UCSD-AML1 (cell line): ENCODE results near the gene SART3.
A peak's percentile ranks its signal among the peaks of the same experiment; 100 is the strongest.
"Not testable (repeated sequence)": the region's sequence is repeated elsewhere in the genome, so short reads cannot be mapped to it uniquely, and the experiment has no call there.

Experiments
- DNase-seq: peaks from one replicate; lab custom pipeline; 2025; ENCODE audit not compliant: unreplicated experiment; lab: John Stamatoyannopoulos, UW

Gene SART3

GRCh38 chr12:108582509-108582908 is 21.5 kb upstream of the SART3 start:
- DNase-seq = no peak

GRCh38 chr12:108581311-108582227 is 20.6 kb upstream of the SART3 start:
- no peak for DNase-seq

GRCh38 chr12:108580531-108580930 is 19.6 kb upstream of the SART3 start:
- no peak for DNase-seq

GRCh38 chr12:108578813-108579212 is 17.8 kb upstream of the SART3 start:
- no peak for DNase-seq

DNA sequence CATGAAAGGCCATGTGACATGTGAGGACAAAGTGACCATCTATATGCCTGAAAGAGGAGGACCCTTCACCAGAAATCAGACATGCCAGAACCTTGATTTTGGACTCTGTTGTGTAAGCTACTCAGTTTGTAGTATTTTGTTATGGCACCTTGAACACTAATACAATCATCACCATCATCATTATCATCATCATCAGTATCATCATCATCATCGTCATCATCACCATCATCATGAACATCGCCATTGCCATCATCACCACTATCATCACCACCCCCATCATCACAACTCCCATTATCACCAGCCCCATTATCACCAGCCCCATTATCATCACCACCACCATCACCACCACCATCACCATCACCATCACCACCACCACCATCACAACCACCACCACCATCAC is 17.3 kb upstream of the SART3 start:
- DNase-seq = no peak

- no peak for DNase-seq
These were observed 16.5 kb upstream of the SART3 start for GRCh38 chr12:108577458-108577857.

- DNase-seq = no peak
These were observed 15.8 kb upstream of the SART3 start for GRCh38 chr12:108576660-108577234.

GRCh38 chr12:108575199-108575912 is 14.4 kb upstream of the SART3 start:
- DNase-seq = no peak

GRCh38 chr12:108574276-108574675 is 13.3 kb upstream of the SART3 start:
- not testable (repeated sequence) for DNase-seq

- DNase-seq = no peak
These were observed 12.3 kb upstream of the SART3 start for GRCh38 chr12:108573317-108573716.

DNA sequence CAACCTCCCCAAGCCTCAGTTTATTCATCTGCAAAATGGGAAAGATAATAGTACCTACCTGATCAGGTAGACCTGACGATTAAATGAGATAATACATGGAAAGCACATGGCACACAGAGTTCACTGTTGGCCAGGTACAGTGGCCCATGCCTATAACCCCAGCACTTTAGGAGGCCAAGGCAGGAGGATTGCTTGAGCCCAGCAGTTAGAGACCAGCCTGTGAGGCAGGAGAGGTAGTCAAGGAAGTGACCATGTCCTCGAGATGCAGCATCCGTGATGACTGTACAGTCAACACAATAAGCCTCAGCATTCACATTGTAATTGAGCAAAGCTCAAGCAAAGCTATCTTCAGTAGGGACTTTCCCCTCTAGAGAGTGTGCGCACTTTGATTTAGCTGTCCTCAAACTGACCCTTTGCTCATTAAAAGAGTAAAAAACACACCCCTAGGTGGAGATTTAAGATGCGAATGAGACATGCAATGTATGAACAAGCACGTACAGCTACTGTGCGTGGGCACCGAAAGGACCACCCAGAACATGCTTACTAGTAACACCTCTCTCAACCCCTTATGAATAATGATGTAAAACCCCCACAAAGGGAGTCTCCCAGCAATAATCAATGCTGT is 11.3 kb upstream of the SART3 start:
- no peak for DNase-seq

- DNase-seq = no peak
These were observed 10.7 kb upstream of the SART3 start for GRCh38 chr12:108571609-108572165.

GRCh38 chr12:108570743-108571608 is 10.0 kb upstream of the SART3 start:
- no peak for DNase-seq

DNA sequence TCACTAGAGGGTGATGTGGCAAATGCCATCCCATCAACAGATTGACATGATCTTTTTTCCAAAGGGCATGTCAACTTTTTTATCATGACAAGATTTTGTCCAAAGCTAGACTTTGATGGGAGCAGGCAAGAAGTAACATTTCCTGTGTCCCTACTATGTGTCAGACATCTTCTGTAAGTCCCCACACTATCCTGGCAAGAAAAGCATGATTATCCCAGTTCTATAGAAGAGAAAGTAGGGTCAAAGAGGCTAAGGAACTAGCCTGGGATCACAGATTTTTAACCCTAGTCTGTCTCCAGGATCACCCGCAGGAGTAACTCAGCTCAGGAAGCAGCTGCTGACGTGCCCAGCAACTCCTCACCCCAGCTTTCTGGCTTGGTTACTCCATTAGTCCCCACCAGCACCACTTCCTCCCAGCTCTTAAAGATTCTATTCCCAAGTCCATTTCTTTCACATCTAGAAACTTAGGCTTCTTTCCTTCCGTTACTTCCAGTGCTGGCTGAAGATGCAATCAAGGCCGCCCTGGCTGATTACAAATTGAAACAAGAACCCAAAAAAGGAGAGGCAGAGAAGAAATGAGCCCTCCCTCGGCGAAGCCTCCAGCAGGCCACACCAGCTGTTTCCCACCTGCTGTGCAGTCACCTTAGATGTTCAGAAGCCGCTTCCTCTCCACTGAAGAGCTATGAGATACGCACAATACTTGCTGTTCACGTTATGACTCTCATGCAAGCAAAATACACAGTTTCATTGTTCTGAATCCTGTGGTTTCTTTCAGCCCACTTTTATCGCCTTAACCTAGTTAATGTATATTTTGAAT is 7.6 kb upstream of the SART3 start:
- no peak for DNase-seq

DNA sequence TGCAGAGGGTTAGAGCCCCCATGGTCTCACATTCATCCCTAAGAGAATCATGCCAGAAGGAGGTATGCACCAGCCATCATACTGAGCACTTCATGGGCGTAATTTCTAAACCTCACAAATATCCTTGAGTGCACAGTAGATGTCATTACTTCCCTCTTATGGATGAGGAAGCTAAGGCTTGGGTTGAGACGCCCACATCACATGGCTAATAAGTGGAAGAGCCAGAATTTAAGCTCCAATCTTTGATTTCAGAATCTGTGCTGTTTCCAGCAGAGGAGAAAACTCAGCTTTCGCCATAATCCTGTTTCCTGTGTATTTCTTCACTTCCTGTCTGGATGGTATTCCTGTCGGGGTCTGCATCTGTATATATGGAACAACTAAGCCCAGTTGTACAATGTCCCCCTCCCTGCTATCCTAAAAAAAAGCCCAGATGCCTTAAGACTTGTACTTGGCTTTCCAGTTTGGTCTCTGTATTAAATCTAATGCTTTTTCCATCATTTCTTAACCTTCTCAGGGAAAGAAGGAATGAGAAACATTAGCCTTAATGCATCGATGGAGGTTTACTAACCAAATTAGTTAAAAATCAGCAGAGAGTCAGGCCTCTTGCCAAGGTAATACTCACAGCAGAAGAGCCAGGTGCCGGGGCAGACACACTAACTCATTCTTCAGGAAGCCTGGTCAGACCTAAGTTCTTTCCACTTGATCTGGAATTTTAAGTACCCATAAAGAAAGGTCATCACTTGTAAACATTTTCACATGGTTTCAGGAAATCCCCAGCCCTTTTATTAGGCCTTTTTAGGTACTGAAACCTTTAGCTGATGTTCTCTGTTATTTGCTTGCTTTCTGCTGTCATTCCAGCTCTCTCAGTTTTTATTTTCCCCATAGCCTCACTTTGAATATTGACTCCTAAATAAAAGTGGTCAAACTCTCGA is 6.7 kb upstream of the SART3 start:
- DNase-seq = no peak

DNA sequence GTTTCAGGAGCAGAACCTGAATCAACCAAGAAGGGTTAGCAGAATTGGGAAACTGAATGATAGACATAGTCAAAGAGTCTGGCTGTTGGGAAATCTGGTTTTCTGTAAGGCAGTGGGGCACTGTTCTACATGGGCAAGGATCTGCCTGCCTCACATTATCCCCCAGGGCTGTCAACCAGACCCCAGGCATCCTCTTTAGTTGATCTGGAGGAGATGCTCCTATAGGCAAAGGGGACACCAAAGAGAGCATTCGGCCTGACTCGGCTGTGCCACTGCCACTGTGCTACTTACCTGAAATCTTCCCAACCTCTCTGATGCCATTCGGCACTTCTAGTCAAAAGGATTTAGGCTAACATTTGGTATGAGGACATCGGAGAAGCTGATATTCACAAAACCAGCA is 5.5 kb upstream of the SART3 start:
- no peak for DNase-seq

DNA sequence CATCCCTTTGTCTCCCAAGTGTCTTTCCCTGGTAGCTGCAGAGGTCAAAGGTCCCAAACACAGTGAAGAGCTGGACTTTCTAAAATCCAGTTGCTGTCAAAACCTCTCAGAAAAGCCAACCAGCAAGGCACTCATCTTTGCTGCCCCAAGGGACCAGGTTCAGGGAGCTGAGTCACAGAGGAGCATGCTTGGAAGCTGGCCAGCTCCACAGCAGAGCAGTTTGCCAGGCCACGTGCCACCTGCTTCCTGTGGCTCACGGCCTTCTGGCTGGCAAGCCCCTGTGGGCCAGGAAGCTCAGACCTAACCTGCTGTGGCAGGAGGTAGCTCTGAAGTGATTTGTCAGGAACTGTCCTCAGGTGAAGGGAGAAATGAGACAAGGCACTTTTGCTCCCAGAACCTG is 5.0 kb upstream of the SART3 start:
- DNase-seq = peak; percentile 59

DNA sequence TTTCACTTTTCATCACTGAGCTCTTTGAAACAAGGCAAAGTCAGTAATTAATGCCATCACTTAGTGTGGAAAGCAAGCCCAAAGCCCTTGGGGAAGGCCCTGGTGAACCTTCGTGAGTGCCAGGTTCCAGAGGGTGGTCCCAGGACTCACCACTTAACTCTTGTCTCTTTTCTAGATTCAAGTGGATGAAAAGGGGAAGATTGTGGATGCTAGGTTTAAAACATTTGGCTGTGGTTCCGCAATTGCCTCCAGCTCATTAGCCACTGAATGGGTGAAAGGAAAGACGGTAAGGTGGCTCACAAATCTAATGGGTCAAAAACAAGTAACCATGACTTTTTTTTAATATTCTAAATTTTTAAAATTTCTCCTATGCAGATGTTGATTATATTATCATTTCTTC is 4.2 kb upstream of the SART3 start:
- DNase-seq = no peak
